ENCODE measurements around the gene TLR9. TPM values are rescaled to one million over a fixed set of nuclear protein-coding genes. Genes with fewer than 3 reads are reported as not detected.
A peak's percentile ranks its signal among the peaks of the same experiment; 100 is the strongest.

Gene TLR9
- total and polyA plus RNA-seq, 2 donors from 2014 or later, result 0.94 TPM; not detected in 1

DNA sequence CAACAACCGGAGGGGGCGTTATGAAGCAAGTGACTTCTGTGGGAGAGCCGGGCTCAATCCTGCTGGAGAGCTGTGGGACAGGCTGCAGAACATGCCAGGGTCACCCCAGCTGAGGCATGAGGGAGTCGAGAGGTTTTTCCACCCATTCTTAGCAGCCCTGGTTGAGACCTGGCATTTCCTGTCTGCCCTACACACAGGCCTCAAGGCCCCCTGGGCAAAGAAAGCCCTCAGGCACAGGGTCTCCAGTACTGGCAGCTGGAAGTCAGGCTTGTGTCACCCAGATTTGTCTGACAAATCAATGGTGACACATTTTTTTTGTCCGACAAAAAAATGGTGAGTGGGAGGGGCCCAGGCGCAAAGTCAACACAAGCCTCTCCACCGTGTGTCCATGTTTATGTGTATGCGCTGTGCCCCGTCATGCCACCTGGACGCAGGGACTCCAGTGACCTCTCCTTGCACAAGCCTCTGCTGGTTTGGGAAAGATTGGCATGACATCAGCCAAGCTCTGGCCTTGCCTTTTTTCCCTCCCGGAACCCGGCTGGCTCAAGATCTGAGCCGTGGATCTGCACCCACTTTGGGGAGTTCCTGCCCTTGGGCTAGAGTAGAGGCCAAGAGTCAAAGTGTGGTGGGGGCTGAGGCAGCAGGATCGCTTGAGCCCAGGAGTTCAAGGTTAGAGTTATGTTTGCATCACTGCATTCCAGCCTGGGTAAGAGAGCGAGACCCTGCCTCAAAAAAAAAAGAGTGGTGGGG lies 48.3 kb downstream of the TLR9 start:
- no peak for FAIRE-seq
- Histone ChIP-seq H3K36me3 (ENCODE audit: control insufficient read depth in 2 of 3, insufficient read depth in 3 of 3, low read length in 3 of 3) (no peaks in the 10 kb centered on the region), H3K4me1 (ENCODE audit: control insufficient read depth in 2 of 3, insufficient read depth in 2 of 3, low read depth in 1 of 3, low read length in 3 of 3) (peaks cover 0 to 4% (median 0%) of the 10 kb centered on the region in 3 donors), H3K4me3 (ENCODE audit: low read length in 3 of 3) (no peak overlapping the region), H3K27me3 (ENCODE audit: control insufficient read depth, insufficient read depth, low read length) (no peaks in the 10 kb centered on the region), H3K27ac (ENCODE audit: low read depth in 2 of 2, low read length in 2 of 2) (no peak overlapping the region), H3K9ac (ENCODE audit: low read length in 3 of 3) (no peak overlapping the region), H3K9me3 (ENCODE audit: control insufficient read depth in 2 of 3, insufficient read depth in 1 of 3, low read length in 3 of 3) (no peaks in the 10 kb centered on the region)
- no peak for TF ChIP-seq CTCF (IDR thresholded peaks at IDR 0.05; ENCODE audit: borderline replicate concordance, extremely low read depth, insufficient read depth)
- peak in 2 of 5 donors; percentile 9 to 24 for DNase-seq
- intact Hi-C loops (cut with DNase I), result no loop called here

GRCh38 chr3:52176180-52176752 lies 49.2 kb downstream of the TLR9 start:
- Histone ChIP-seq H3K27me3 (ENCODE audit: control insufficient read depth, insufficient read depth, low read length) (no peaks in the 10 kb centered on the region), H3K36me3 (ENCODE audit: control insufficient read depth in 2 of 3, insufficient read depth in 3 of 3, low read length in 3 of 3) (no peaks in the 10 kb centered on the region), H3K4me1 (ENCODE audit: control insufficient read depth in 2 of 3, insufficient read depth in 2 of 3, low read depth in 1 of 3, low read length in 3 of 3) (peaks cover 0 to 4% (median 0%) of the 10 kb centered on the region in 3 donors), H3K9me3 (ENCODE audit: control insufficient read depth in 2 of 3, insufficient read depth in 1 of 3, low read length in 3 of 3) (no peaks in the 10 kb centered on the region), H3K9ac (ENCODE audit: low read length in 3 of 3) (no peak overlapping the region), H3K27ac (ENCODE audit: low read depth in 2 of 2, low read length in 2 of 2) (no peak overlapping the region), H3K4me3 (ENCODE audit: low read length in 3 of 3) (no peak overlapping the region)
- DNase-seq, result peak in 1 of 5 donors; percentile 10
- no peak for TF ChIP-seq CTCF (IDR thresholded peaks at IDR 0.05; ENCODE audit: borderline replicate concordance, extremely low read depth, insufficient read depth)
- no peak for FAIRE-seq
- intact Hi-C loops (cut with DNase I), result no loop called here

- no peak overlapping the region for H3K27ac ChIP-seq (ENCODE audit: low read depth in 2 of 2, low read length in 2 of 2)
- no peak for FAIRE-seq
- H3K9me3 ChIP-seq (ENCODE audit: control insufficient read depth in 2 of 3, insufficient read depth in 1 of 3, low read length in 3 of 3), result no peaks in the 10 kb centered on the region
- no peak overlapping the region for H3K4me3 ChIP-seq (ENCODE audit: low read length in 3 of 3)
- no peak for TF ChIP-seq CTCF (IDR thresholded peaks at IDR 0.05; ENCODE audit: borderline replicate concordance, extremely low read depth, insufficient read depth)
- H3K4me1 ChIP-seq (ENCODE audit: control insufficient read depth in 2 of 3, insufficient read depth in 2 of 3, low read depth in 1 of 3, low read length in 3 of 3), result peaks cover 0 to 4% (median 0%) of the 10 kb centered on the region in 3 donors
- no peaks in the 10 kb centered on the region for H3K27me3 ChIP-seq (ENCODE audit: control insufficient read depth, insufficient read depth, low read length)
- H3K9ac ChIP-seq (ENCODE audit: low read length in 3 of 3), result no peak overlapping the region
- no peaks in the 10 kb centered on the region for H3K36me3 ChIP-seq (ENCODE audit: control insufficient read depth in 2 of 3, insufficient read depth in 3 of 3, low read length in 3 of 3)
- intact Hi-C loops (cut with DNase I), result no loop called here
- DNase-seq, result no peak
These were observed 49.8 kb downstream of the TLR9 start for GRCh38 chr3:52175416-52176179.

Data from kidney (tissue), 14 donors.